ENCODE measurements around the gene NDE1.
A peak's percentile ranks its signal among the peaks of the same experiment; 100 is the strongest.
"Not testable (repeated sequence)": the region's sequence is repeated elsewhere in the genome, so short reads cannot be mapped to it uniquely, and the experiment has no call there.

Gene NDE1

DNA sequence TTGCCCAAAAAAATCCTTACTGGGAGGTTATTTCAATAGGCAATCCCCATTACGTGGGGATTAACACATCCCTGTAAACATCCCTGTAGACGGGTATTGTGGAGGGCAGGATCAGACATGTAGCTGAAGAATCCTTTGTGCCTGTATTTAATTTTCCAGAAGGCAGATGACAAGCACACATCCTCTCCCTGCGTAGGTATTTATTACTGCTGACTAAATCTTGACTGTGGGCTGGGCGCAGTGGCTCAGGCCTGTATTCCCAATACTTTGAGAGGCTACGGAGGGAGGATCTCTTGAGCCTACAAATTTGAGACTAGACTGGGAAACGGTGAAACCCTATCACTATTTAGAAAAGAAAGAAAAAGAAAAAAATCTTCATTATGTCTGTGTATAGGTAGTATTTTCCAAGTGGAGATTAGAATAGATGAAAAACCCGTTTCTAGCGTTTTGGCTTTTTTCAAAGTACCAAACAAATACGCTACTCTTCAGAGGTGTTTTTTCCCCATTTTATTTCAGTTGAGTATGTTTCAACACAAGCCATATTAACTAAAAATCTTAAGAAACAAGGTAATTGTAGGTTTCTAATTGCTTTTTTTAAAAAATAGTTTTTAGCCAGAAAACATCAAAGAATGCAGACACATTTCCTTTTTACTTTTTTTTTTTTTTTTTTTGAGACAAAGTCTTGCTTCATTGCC lies 5.6 kb upstream of the NDE1 start:
- no peak overlapping the region for H3K4me3 ChIP-seq (replicated peaks in 1 of 2; ENCODE audit: low read depth in 2 of 2, low read length in 2 of 2)
- TF ChIP-seq, protein P1, sequence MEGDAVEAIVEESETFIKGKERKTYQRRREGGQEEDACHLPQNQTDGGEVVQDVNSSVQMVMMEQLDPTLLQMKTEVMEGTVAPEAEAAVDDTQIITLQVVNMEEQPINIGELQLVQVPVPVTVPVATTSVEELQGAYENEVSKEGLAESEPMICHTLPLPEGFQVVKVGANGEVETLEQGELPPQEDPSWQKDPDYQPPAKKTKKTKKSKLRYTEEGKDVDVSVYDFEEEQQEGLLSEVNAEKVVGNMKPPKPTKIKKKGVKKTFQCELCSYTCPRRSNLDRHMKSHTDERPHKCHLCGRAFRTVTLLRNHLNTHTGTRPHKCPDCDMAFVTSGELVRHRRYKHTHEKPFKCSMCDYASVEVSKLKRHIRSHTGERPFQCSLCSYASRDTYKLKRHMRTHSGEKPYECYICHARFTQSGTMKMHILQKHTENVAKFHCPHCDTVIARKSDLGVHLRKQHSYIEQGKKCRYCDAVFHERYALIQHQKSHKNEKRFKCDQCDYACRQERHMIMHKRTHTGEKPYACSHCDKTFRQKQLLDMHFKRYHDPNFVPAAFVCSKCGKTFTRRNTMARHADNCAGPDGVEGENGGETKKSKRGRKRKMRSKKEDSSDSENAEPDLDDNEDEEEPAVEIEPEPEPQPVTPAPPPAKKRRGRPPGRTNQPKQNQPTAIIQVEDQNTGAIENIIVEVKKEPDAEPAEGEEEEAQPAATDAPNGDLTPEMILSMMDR (IDR thresholded peaks at IDR 0.05; ENCODE audit: low read depth, low read length) = no peak
- DNase-seq (ENCODE audit: low read depth in 2 of 2) = no peak

DNA sequence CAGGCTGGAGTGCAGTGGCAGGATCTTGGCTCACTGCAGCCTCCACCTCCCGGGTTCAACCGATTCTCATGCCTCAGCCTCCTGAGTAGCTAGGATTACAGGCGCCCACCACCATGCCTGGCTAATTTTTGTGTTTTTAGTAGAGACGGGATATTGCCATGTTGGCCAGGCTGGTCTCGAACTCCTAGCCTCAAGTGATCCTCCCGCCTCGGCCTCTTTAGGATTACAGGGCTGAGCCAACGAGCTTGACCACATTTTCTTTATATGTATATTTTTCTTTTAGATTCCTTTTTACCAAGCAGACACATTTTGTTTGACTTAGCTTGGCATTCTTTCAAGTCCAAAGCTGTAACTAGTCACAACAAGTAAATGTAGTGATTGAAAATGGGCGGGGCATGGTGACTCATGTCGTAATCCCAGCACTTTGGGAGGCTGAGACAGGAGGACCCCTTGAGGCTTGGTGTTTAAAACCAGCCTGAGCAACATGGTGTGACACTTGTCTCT lies 5.0 kb upstream of the NDE1 start:
- not testable (repeated sequence) for H3K4me3 ChIP-seq (replicated peaks in 1 of 2; ENCODE audit: low read depth in 2 of 2, low read length in 2 of 2)
- peak; percentile 66 to 87 for DNase-seq (ENCODE audit: low read depth in 2 of 2)

- DNase-seq (ENCODE audit: low read depth in 2 of 2); H3K4me3 ChIP-seq (replicated peaks in 1 of 2; ENCODE audit: low read depth in 2 of 2, low read length in 2 of 2): not testable (repeated sequence)
Measured at GRCh38 chr16:15646557-15647293, 3.3 kb upstream of the NDE1 start.

- TF ChIP-seq, protein P1 (IDR thresholded peaks at IDR 0.05; ENCODE audit: low read depth, low read length) = no peak
- DNase-seq (ENCODE audit: low read depth in 2 of 2) = no peak
- no peak overlapping the region for H3K4me3 ChIP-seq (replicated peaks in 1 of 2; ENCODE audit: low read depth in 2 of 2, low read length in 2 of 2)
Measured at GRCh38 chr16:15647294-15648014, 2.6 kb upstream of the NDE1 start.

DNA sequence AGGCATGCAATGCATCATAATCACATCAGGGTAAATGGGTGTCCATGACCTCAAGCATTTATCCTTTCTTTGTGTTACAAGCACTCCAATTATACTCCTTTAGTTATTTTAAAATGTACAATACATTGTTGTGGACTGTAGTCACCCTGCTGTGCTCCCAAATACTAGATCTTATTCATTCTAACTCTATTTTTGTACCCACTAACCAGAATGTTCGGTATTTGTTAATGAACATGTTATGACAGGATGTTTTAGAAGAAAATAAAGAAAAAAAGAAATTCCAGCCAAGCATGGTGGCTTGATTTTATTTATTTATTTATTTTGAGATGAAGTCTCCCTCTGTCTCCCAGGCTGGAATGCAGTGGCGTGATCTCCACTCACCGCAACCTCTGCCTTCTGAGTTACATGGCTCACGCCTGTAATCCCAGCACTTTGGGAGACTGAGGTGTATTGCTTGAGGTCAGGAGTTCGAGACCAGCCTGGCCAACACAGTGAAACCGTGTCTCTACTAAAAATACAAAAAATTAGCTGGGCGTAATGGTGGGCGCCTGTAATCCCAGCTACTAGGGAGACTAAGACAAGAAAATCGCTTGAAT lies 1.8 kb upstream of the NDE1 start:
- TF ChIP-seq, protein P1 (IDR thresholded peaks at IDR 0.05; ENCODE audit: low read depth, low read length) = no peak
- no peak overlapping the region for H3K4me3 ChIP-seq (replicated peaks in 1 of 2; ENCODE audit: low read depth in 2 of 2, low read length in 2 of 2)

DNA sequence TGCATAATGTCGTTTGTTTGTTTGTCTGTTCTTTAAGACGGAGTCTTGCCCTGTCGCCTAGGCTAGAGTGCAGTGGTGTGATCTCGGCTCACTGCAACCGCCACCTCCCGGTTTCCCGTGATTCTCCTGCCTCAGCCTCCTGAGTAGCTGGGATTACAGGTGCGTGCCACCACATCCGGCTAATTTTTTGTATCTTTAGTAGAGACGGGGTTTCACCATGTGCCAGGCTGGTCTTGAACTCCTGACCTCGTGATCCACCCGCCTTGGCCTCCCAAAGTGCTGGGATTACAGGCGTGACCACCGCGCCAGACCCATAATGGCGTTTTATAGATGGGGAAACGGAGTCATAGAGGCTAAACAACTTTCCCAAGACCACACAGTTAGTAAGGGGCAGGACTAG lies 734 bp upstream of the NDE1 start:
- DNase-seq (ENCODE audit: low read depth in 2 of 2) = not testable (repeated sequence)
- peak overlapping the region in 1 of 2 donors; percentile 41 for H3K4me3 ChIP-seq (replicated peaks in 1 of 2; ENCODE audit: low read depth in 2 of 2, low read length in 2 of 2)

More for the DNA sequence above, 1.8 kb upstream of the NDE1 start:
- peak in 1 of 2 donors; percentile 17 for DNase-seq (ENCODE audit: low read depth in 2 of 2)

DNA sequence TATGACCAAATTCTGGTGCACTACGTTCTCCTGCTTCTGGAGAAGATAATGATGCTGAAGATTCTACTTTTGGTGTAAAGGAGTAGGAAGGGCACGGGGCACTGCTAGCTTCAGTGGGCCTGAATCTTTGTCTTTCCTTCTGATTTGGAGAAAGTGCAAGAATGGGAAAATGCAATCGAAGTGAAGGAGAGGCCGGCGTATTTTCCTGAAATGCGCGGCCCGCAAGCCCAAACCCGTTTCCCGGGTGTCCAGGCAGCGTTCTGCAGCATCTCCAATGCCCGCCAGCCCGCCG lies 372 bp upstream of the NDE1 start:
- DNase-seq (ENCODE audit: low read depth in 2 of 2) = peak in 1 of 2 donors; percentile 8
- TF ChIP-seq, protein P1 (IDR thresholded peaks at IDR 0.05; ENCODE audit: low read depth, low read length) = no peak
- H3K4me3 ChIP-seq (replicated peaks in 1 of 2; ENCODE audit: low read depth in 2 of 2, low read length in 2 of 2) = peak overlapping the region; percentile 37 to 41

DNA sequence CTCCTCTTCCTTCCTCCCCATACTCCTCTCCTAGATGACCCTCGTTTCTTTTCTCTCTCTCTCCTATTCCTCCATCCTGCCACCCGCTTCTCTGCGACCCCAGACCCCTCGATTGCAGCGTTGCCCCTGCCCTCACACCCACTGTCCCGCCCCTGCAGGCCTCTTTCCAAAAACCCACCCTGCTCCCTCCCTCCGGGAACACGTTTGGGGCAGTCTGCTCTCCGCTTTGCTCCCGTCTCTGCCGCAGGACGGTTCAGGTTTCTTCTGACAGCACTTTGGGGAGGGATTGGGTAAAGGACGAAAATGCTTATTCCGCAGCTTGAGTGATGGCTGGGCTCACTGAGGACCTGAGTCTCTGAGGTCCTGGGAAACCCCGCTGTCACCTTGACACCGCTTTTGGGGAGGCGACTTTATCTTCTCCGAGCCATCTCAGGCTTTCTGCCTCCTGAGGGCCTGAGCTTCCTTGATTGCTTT lies 690 bp downstream of the NDE1 start:
- DNase-seq (ENCODE audit: low read depth in 2 of 2) = peak; percentile 26 to 29

More for the DNA sequence above, 690 bp downstream of the NDE1 start:
- H3K4me3 ChIP-seq (replicated peaks in 1 of 2; ENCODE audit: low read depth in 2 of 2, low read length in 2 of 2) = peak overlapping the region; percentile 88 to 94
- TF ChIP-seq, protein P1 (IDR thresholded peaks at IDR 0.05; ENCODE audit: low read depth, low read length) = no peak

Measured in cardiac fibroblast (primary cell).